Lung (tissue), 12 donors: Measurements from ENCODE around the gene SMIM10L2A. TPM values are rescaled to one million over a fixed set of nuclear protein-coding genes. Genes with fewer than 3 reads are reported as not detected.

Experiments
- ATAC-seq: fragments of 200-7000 bp; cut with Tn5 transposase; one replicate; pipeline ENCODE4 v1.9.1; 2020; ENCODE audit warnings: moderate number of reproducible peaks; ENCODE audit not compliant: insufficient read depth, low FRiP score
- DNase-seq, 3 donors: peaks; one replicate each; pipeline ENCODE4 v3.0.0-alpha.2; 2013 to 2017
- H3K27ac ChIP-seq, 2 donors: one replicate each; pipeline ENCODE4 v1.5.1; 2013; ENCODE audit warnings: mild to moderate bottlenecking in 2 of 2, moderate library complexity in 2 of 2, control low read depth in 1 of 2, inconsistent platforms in 1 of 2, low read depth in 1 of 2, low read length in 1 of 2
- H3K27me3 ChIP-seq, 3 donors: one replicate each; pipeline ENCODE4 v1.5.1; 2013; ENCODE audit warnings: low read length in 2 of 3; ENCODE audit not compliant: control insufficient read depth in 3 of 3, insufficient read depth in 3 of 3
- H3K36me3 ChIP-seq, 4 donors: one replicate each; pipeline ENCODE4 v1.5.1; 2013; ENCODE audit warnings: low read length in 4 of 4, mild to moderate bottlenecking in 1 of 4, moderate library complexity in 1 of 4; ENCODE audit not compliant: control insufficient read depth in 4 of 4, insufficient read depth in 4 of 4
- H3K4me1 ChIP-seq, 5 donors: one replicate each; pipeline ENCODE4 v1.5.1; 2013; ENCODE audit warnings: low read length in 5 of 5, mild to moderate bottlenecking in 2 of 5, moderate library complexity in 1 of 5; ENCODE audit not compliant: control insufficient read depth in 5 of 5, insufficient read depth in 5 of 5
- H3K4me3 ChIP-seq: one replicate; pipeline ENCODE4 v1.5.1; 2013; ENCODE audit warnings: mild to moderate bottlenecking, control low read depth, moderate library complexity
- H3K9ac ChIP-seq, 2 donors: one replicate each; pipeline ENCODE4 v1.5.1; 2013; ENCODE audit warnings: low read length in 2 of 2, control low read depth in 1 of 2; ENCODE audit not compliant: insufficient read depth in 1 of 2
- H3K9me3 ChIP-seq, 4 donors: one replicate each; pipeline ENCODE4 v1.5.1; 2013; ENCODE audit warnings: low read length in 3 of 4, mild to moderate bottlenecking in 1 of 4, moderate library complexity in 1 of 4; ENCODE audit not compliant: control insufficient read depth in 4 of 4, insufficient read depth in 3 of 4
- WGBS, 2 donors: extraction: QIAGEN DNeasy Blood & Tissue Kit; methylation state at CpG; one replicate each; pipeline ENCODE4 v1.1.7; 2013; 5-methylcytosine and 5-hydroxymethylcytosine counted together
- polyA plus RNA-seq, 2 donors: library from polyadenylated mRNA; stranded (reverse); fragments of 200-250 nt; gene quantifications; one replicate each; pipeline ENCODE4 v1.2.1, GENCODE V29; 2013
- total RNA-seq, 2 donors: library from RNA; depleted of rRNA in 1 of 2; stranded (reverse); fragments of >200 nt in 1 of 2; gene quantifications; one replicate each; pipeline ENCODE4 v1.2.1, GENCODE V29; 2014 to 2021
- TF ChIP-seq, protein P1 (sequence below): IDR thresholded peaks from 2 replicates; pipeline ENCODE4 v1.5.1; 2012; ENCODE audit warnings: mild to moderate bottlenecking; ENCODE audit errors: control extremely low read depth, extremely low read depth
- donor health status: control.
- donor health status: control.
- donor health status: Bipolar disorder and iron deficiency.
- donor health status: healthy.
- donor health status: DM: yes; HTN: yes; CAD: no.

The SMIM10L2A gene
- total and polyA plus RNA-seq, 4 donors = 0.48 to 2.4 (median 1.6) TPM

GRCh38 chrX:135433531-135434257 is 11.9 kb downstream of the SMIM10L2A start:
- DNase-seq (no peak), ATAC-seq (no peak)
- H3K9ac ChIP-seq = no peak overlapping the region
- H3K36me3 ChIP-seq = no peaks in the 10 kb centered on the region
- no peak overlapping the region for H3K4me3 ChIP-seq
- WGBS, 2 donors = 92 to 100% methylated on average over 13 to 37 of the region's 37 CpGs
- H3K27me3 ChIP-seq = peaks cover 0 to 3% (median 0%) of the 10 kb centered on the region in 3 donors
- TF ChIP-seq, protein P1, sequence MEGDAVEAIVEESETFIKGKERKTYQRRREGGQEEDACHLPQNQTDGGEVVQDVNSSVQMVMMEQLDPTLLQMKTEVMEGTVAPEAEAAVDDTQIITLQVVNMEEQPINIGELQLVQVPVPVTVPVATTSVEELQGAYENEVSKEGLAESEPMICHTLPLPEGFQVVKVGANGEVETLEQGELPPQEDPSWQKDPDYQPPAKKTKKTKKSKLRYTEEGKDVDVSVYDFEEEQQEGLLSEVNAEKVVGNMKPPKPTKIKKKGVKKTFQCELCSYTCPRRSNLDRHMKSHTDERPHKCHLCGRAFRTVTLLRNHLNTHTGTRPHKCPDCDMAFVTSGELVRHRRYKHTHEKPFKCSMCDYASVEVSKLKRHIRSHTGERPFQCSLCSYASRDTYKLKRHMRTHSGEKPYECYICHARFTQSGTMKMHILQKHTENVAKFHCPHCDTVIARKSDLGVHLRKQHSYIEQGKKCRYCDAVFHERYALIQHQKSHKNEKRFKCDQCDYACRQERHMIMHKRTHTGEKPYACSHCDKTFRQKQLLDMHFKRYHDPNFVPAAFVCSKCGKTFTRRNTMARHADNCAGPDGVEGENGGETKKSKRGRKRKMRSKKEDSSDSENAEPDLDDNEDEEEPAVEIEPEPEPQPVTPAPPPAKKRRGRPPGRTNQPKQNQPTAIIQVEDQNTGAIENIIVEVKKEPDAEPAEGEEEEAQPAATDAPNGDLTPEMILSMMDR = no peak
- H3K9me3 ChIP-seq = peaks cover 0 to 3% (median 0%) of the 10 kb centered on the region in 4 donors
- no peaks in the 10 kb centered on the region for H3K4me1 ChIP-seq
- H3K27ac ChIP-seq = no peak overlapping the region

- H3K27me3 ChIP-seq = peaks cover 0 to 2% (median 0%) of the 10 kb centered on the region in 3 donors
- no peaks in the 10 kb centered on the region for H3K4me1 ChIP-seq
- H3K4me3 ChIP-seq = no peak overlapping the region
- no peak overlapping the region for H3K27ac ChIP-seq
- ATAC-seq (no peak), DNase-seq (no peak)
- peaks cover 0 to 3% (median 0%) of the 10 kb centered on the region in 4 donors for H3K9me3 ChIP-seq
- whole genome bisulfite sequencing, 2 donors = 90 to 97% methylated on average over 28 to 49 of the region's 49 CpGs
- TF ChIP-seq, protein P1 = no peak
- no peak overlapping the region for H3K9ac ChIP-seq
- H3K36me3 ChIP-seq = no peaks in the 10 kb centered on the region
Measured at GRCh38 chrX:135434258-135435138, 12.8 kb downstream of the SMIM10L2A start.

DNA sequence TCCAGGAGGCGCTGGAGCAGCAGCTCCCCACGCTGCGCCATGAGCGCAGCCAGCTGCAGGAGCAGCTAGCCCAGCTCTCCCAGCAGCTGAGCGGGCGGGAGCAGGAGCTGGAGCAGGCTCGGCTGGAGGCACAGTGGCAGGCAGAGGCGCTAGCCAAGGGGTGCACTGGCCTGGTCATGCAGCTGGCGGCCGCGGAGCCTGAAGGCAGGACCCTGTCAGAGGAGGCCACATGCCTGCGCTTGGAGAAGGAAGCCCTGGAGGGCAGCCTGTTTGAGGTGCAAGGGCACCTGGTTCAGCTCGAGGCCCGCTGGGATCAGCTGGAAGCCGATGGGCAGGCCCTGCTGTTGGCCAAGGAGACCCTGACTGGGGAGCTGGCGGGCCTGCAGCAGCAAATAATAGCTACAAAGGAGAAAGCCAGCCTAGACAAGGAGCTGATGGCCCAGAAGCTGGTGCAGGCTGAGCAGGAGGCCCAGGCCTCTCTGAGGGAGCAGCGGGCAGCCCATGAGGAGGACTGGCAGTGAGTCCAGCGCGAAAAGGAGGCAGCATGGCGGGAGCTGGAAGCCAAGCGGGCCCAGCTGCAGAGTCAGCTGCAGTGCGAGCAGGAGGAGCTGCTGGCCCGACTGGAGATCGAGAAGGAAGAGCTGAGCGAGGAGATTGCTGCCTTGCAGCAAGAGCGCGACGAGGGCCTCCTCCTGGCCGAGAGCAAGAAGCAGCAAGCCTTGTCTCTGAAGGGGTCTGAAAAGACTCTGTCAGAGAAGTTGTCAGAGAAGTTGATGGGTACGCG is 13.6 kb downstream of the SMIM10L2A start:
- no peaks in the 10 kb centered on the region for H3K4me1 ChIP-seq
- H3K27ac ChIP-seq = no peak overlapping the region
- H3K4me3 ChIP-seq = no peak overlapping the region
- H3K9me3 ChIP-seq = peaks cover 0 to 3% (median 0%) of the 10 kb centered on the region in 4 donors
- TF ChIP-seq, protein P1 = no peak
- DNase-seq = no peak
- H3K36me3 ChIP-seq = no peaks in the 10 kb centered on the region
- WGBS, 2 donors = 93 to 97% methylated on average over 21 to 31 of the region's 31 CpGs
- peaks cover 0 to 2% (median 0%) of the 10 kb centered on the region in 3 donors for H3K27me3 ChIP-seq
- no peak for ATAC-seq
- H3K9ac ChIP-seq = no peak overlapping the region
